Neural progenitor cell (in vitro differentiated cells): ENCODE measurements around the gene ANKS1B.

Experiments
- CTCF ChIP-seq: fragments of 200-600 bp; sonication (generic); IDR thresholded peaks from 2 replicates; pipeline ENCODE4 v1.5.1; 2017; ENCODE audit warnings: antibody characterized with exemption, mild to moderate bottlenecking
- EZH2 ChIP-seq: fragments of 200-600 bp; sonication (generic); IDR thresholded peaks from 2 replicates; pipeline ENCODE4 v1.6.1; 2017; ENCODE audit warnings: antibody characterized with exemption, mild to moderate bottlenecking, moderate library complexity

GRCh38 chr12:100026241-100026640 lies 41.5 kb upstream of the ANKS1B start:
- TF ChIP-seq CTCF, result no peak
- no peak for TF ChIP-seq EZH2
